ENCODE measurements around the gene ALOX12B. TPM values are rescaled to one million over a fixed set of nuclear protein-coding genes. Genes with fewer than 3 reads are reported as not detected.

The ALOX12B gene
- total and polyA plus RNA-seq, 2 of the 8 experiments (the other 6 are each of a cell fraction or from before 2014, with no cell fraction given): 0.86 TPM; not detected in 1

GRCh38 chr17:8076502-8077266 lies 10.8 kb downstream of the ALOX12B start (continued):
- TF ChIP-seq TBP (IDR thresholded peaks at IDR 0.05; ENCODE audit: low read depth, low read length): no peak
- no peak for TF ChIP-seq CREB1 (IDR thresholded peaks at IDR 0.05)
- no peak for TF ChIP-seq RBBP5 (IDR thresholded peaks at IDR 0.05; ENCODE audit: borderline replicate concordance, low read depth, low read length)
- no peak for TF ChIP-seq CHD2 (IDR thresholded peaks at IDR 0.05; ENCODE audit: low read length)
